Mesothelial cell of epicardium (in vitro differentiated cells): ENCODE data around the gene GTF2H3. TPM values are rescaled to one million over a fixed set of nuclear protein-coding genes. Genes with fewer than 3 reads are reported as not detected.
"Not testable (repeated sequence)": the region's sequence is repeated elsewhere in the genome, so short reads cannot be mapped to it uniquely, and the experiment has no call there.

Source experiments
- DNase-seq, 2 experiments: peaks; one replicate each; pipeline ENCODE4 v3.0.0; 2021; ENCODE audit warnings: low spot score in 2 of 2; ENCODE audit not compliant: unreplicated experiment in 2 of 2
- H3K27ac Mint-ChIP-seq: 2 replicates; pipeline ENCODE4 v1.8.0; 2021; ENCODE audit warnings: mixed read lengths
- H3K27me3 Mint-ChIP-seq: 2 replicates; pipeline ENCODE4 v1.8.0; 2021; ENCODE audit warnings: low read depth, mixed read lengths
- H3K36me3 Mint-ChIP-seq: 2 replicates; pipeline ENCODE4 v1.8.0; 2021; ENCODE audit warnings: mixed read lengths
- H3K4me1 Mint-ChIP-seq: 2 replicates; pipeline ENCODE4 v1.8.0; 2021; ENCODE audit warnings: mixed read lengths
- H3K4me3 Mint-ChIP-seq: 2 replicates; pipeline ENCODE4 v1.8.0; 2021; ENCODE audit warnings: mild to moderate bottlenecking, moderate library complexity, mixed read lengths
- H3K9me3 Mint-ChIP-seq: 2 replicates; pipeline ENCODE4 v1.8.0; 2021; ENCODE audit warnings: mixed read lengths
- total RNA-seq: library from RNA; stranded (reverse); gene quantifications from 3 replicates; pipeline ENCODE4 v1.2.1, GENCODE V29; 2021
- TF ChIP-seq, protein P1 (sequence below): fragments of 200-600 bp; sonication (generic); IDR thresholded peaks from one replicate; pipeline ENCODE4 v1.5.0; 2021; ENCODE audit warnings: antibody characterized with exemption; ENCODE audit not compliant: unreplicated experiment

The GTF2H3 gene
- total RNA-seq, 1 donor from 2014 or later: 36.4 TPM

DNA sequence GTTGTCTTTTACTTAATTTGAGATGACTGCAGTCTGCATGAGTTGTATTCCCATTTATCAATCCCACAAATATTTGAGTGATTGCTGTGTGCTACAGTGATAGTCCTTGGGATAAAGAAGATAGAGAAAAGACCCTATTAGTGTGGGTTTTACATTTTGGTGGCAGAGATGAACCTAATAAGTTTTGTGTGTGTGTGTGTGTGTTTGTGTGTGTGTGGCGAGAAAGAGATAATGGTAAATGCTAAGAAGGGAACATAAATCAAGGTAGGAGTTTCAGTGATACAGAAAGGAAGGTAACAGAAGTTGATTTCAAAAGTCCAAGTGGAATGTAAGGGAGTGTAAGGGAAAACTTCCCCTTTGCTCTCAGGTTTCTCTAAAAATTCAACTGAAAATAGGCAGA lies 34.3 kb upstream of the GTF2H3 start:
- Mint-ChIP-seq H3K27ac (peak overlapping the region; percentile 85), H3K4me1 (peaks cover 15% of the 10 kb centered on the region), H3K9me3 (no peaks in the 10 kb centered on the region), H3K36me3 (peaks cover 18% of the 10 kb centered on the region), H3K4me3 (peak overlapping the region; percentile 55), H3K27me3 (no peaks in the 10 kb centered on the region)
- no peak for DNase-seq
- TF ChIP-seq, protein P1, sequence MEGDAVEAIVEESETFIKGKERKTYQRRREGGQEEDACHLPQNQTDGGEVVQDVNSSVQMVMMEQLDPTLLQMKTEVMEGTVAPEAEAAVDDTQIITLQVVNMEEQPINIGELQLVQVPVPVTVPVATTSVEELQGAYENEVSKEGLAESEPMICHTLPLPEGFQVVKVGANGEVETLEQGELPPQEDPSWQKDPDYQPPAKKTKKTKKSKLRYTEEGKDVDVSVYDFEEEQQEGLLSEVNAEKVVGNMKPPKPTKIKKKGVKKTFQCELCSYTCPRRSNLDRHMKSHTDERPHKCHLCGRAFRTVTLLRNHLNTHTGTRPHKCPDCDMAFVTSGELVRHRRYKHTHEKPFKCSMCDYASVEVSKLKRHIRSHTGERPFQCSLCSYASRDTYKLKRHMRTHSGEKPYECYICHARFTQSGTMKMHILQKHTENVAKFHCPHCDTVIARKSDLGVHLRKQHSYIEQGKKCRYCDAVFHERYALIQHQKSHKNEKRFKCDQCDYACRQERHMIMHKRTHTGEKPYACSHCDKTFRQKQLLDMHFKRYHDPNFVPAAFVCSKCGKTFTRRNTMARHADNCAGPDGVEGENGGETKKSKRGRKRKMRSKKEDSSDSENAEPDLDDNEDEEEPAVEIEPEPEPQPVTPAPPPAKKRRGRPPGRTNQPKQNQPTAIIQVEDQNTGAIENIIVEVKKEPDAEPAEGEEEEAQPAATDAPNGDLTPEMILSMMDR: no peak

DNA sequence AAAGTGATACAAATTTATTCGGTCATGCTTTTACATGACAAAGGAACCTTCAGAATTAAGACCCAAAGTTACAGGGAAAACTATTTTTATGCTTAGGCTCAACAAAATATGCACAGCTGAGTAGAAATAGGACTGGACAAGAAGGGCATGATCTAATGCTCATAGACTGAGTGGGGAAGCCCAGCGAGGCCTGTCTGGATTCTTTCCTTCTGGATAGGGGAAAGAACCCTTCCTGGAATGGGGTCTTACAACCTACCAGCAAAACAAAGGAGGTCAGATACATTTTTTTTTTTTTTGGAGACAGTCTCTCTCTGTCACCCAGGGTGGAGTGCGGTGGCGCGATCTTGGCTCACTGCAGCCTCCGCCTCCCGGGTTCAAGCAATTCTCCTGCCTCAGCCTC lies 33.9 kb upstream of the GTF2H3 start:
- H3K36me3 Mint-ChIP-seq: peaks cover 18% of the 10 kb centered on the region
- peak overlapping the region; percentile 55 for H3K4me3 Mint-ChIP-seq
- H3K9me3 Mint-ChIP-seq: no peaks in the 10 kb centered on the region
- H3K27me3 Mint-ChIP-seq: no peaks in the 10 kb centered on the region
- TF ChIP-seq, protein P1: no peak
- peaks cover 15% of the 10 kb centered on the region for H3K4me1 Mint-ChIP-seq
- peak overlapping the region; percentile 85 for H3K27ac Mint-ChIP-seq
- DNase-seq: no peak

DNA sequence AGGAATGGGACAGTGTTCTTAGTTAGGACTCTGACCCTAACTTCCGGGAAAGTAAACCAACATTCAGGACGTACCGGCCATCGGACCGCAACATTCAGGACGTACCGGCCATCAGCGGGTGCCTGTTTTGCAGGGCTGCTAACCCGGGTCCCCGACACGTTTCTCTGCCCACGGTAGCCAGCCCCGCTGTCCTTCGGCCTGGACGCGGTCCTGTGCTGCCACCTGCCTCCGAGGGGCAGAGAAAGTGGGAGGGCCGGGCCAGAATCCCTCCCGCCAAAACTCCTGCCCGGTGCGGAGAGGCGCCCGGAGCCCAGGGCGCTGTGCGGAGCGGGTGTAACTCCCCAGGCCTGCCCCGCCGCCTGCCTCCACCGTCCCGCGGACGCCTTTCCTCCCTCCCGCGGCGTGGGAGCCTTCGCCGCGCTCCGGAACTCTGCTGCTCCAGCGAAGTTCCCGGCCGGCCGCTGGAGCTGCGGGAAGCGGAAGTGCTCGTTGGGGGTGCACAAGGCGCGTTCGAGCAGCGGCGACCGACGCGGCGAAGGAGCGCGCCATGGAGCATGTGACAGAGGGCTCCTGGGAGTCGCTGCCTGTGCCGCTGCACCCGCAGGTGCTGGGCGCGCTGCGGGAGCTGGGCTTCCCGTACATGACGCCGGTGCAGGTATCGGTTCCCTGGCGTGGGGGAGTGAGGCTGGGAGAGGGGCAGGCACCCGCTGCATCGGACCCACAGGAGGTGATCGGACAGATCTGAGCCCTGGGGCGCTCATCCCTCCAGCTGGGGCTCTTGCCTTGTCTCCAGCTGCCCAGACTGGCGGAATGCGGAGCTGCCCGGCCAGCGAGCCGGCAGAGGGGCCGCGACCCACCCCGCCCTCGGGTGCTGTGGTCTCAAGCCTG lies 31.8 kb upstream of the GTF2H3 start, which contains the start of gene DDX55:
DDX55 (plus strand) TSS at position 498 of the 888 bp plus-strand sequence; CDS start at position 548, 50 bp downstream.
- peak; percentile 74 to 87 for DNase-seq
- Mint-ChIP-seq H3K36me3 (peaks cover 9% of the 10 kb centered on the region), H3K4me1 (peaks cover 15% of the 10 kb centered on the region), H3K4me3 (peak within 1 kb of the TSS; percentile 97), H3K27me3 (no peaks in the 10 kb centered on the region), H3K27ac (peak within 1 kb of the TSS; percentile 97), H3K9me3 (no peaks in the 10 kb centered on the region)
- TF ChIP-seq, protein P1: no peak

DNA sequence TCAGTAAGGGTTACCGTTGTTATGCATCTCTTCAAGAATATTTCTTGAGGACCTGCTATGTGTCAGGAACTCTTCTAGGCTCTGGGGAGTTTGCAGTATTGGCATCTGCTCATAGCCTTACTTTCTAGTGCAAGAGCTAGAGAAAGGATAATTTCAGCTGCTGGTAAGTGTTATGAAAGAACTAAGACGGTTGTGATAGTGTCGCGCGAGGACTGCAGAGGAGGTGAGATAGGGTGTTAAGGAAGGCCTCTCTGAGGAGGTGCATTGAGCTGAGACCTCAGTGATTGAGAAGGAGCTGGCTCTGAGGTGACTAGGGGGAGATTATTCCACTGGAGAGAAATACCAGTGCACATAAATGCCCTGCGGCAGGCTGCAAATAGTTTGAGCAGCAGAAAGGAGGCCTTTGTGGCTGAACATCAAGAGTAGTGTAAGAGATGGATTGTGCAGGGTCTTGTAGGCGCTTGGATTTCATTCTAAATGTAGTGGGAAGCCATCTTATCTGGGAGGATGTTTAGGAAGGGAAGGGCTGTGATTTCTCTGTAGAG lies 30.9 kb upstream of the GTF2H3 start:
- no peak for DNase-seq
- H3K36me3 Mint-ChIP-seq: peaks cover 10% of the 10 kb centered on the region
- H3K27ac Mint-ChIP-seq: peak overlapping the region; percentile 92
- no peaks in the 10 kb centered on the region for H3K27me3 Mint-ChIP-seq
- no peaks in the 10 kb centered on the region for H3K9me3 Mint-ChIP-seq
- H3K4me3 Mint-ChIP-seq: peak overlapping the region; percentile 97
- TF ChIP-seq, protein P1: no peak
- H3K4me1 Mint-ChIP-seq: peaks cover 15% of the 10 kb centered on the region

DNA sequence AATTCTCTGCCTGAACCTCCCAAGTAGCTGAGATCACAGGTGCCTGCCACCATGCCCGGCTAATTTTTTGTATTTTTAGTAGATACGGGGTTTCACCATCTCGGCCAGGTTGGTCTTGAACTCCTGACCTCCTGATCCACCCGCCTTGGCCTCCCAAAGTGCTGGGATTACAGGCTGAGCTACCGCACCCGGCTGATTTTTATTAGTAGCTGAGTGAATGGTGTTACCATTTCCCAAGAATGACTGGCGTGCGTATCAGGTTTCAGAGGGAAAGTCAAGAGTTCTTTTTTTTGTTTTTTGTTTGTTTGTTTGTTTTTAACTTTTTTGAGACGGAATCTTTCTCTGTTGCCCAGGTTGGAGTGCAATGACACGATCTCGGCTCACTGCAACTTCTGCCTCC lies 30.1 kb upstream of the GTF2H3 start:
- Mint-ChIP-seq H3K4me1 (peaks cover 15% of the 10 kb centered on the region), H3K36me3 (peaks cover 16% of the 10 kb centered on the region), H3K4me3 (peak overlapping the region; percentile 97)
- not testable (repeated sequence) for H3K27me3 Mint-ChIP-seq, DNase-seq, H3K9me3 Mint-ChIP-seq, H3K27ac Mint-ChIP-seq

- TF ChIP-seq, protein P1: no peak
- Mint-ChIP-seq H3K4me3 (no peak overlapping the region), H3K4me1 (peaks cover 4% of the 10 kb centered on the region), H3K9me3 (no peaks in the 10 kb centered on the region), H3K27ac (no peak overlapping the region), H3K36me3 (peaks cover 30% of the 10 kb centered on the region), H3K27me3 (no peaks in the 10 kb centered on the region)
- no peak for DNase-seq
Measured at GRCh38 chr12:123607756-123608155, 25.9 kb upstream of the GTF2H3 start.
